ENCODE data around the gene TSTD1. TPM values are rescaled to one million over a fixed set of nuclear protein-coding genes. Genes with fewer than 3 reads are reported as not detected.
A peak's percentile ranks its signal among the peaks of the same experiment; 100 is the strongest.

TSTD1 gene
- total RNA-seq, 1 donor from 2014 or later = 70.2 TPM

DNA sequence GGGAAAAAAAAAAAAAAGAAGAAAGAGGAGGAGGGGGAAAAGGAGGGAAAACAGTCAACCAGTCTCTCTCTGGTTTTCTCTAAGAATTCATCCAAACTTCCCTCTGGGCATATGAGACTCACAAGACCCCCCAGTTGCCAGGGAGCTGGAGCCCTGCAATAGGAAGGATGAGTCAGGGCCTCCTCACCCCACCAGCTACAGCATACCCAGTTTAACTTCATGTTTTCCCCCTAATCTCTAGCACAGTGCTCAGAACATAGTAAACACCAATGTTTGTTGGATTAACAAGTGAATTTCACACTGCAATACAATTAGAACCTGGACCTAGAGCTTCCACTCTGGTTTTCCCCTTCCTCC, 25.7 kb downstream of the TSTD1 start:
- ATAC-seq (ENCODE audit: low read depth) = peak; percentile 40
- POLR2A ChIA-PET = interaction anchor here (0.6 to 3.8 kb wide), 16 partner anchors 8 to 293 kb away, joined by 3 to 54 read pairs (median 4); partner anchors contain the start of genes ARHGAP30, DEDD, NIT1 and PFDN2
- TF ChIP-seq, protein P1, sequence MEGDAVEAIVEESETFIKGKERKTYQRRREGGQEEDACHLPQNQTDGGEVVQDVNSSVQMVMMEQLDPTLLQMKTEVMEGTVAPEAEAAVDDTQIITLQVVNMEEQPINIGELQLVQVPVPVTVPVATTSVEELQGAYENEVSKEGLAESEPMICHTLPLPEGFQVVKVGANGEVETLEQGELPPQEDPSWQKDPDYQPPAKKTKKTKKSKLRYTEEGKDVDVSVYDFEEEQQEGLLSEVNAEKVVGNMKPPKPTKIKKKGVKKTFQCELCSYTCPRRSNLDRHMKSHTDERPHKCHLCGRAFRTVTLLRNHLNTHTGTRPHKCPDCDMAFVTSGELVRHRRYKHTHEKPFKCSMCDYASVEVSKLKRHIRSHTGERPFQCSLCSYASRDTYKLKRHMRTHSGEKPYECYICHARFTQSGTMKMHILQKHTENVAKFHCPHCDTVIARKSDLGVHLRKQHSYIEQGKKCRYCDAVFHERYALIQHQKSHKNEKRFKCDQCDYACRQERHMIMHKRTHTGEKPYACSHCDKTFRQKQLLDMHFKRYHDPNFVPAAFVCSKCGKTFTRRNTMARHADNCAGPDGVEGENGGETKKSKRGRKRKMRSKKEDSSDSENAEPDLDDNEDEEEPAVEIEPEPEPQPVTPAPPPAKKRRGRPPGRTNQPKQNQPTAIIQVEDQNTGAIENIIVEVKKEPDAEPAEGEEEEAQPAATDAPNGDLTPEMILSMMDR (IDR thresholded peaks at IDR 0.05) = no peak

DNA sequence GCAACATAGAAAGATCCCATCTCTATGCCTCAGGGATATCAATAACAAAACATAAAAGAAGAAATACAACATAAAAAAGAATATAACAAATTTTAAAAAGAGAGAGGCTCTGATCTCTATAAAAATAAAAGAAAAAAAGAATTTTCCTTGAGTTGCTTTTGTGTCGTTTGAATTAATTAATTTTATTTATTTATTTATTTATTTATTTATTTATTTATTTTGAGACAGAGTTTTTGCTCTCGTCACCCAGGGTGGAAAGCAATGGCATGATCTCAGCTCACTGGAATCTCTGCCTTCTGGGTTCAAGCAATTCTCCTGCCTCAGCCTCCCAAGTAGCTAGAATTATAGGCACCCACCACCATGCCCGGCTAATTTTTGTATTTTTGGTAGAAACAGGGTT, 26.3 kb downstream of the TSTD1 start:
- DNase-seq = no peak
- Mint-ChIP-seq H3K4me3 (no peak overlapping the region), H3K36me3 (ENCODE audit: low read depth) (no peaks in the 10 kb centered on the region), H3K4me1 (peaks cover 18% of the 10 kb centered on the region), H3K27me3 (no peaks in the 10 kb centered on the region), H3K27ac (no peak overlapping the region), H3K9me3 (no peaks in the 10 kb centered on the region)
- POLR2A ChIA-PET = interaction anchor here (0.6 to 3.8 kb wide), 4 partner anchors 9 to 135 kb away, joined by 3 to 54 read pairs (median 18); partner anchors contain the start of genes F11R, TSTD1 and USF1
- CTCF ChIA-PET = interaction anchor here (2.5 kb wide), 1 partner anchor 15 kb away, joined by 21 read pairs; no protein-coding TSS in a partner anchor
- no peak for ATAC-seq (ENCODE audit: low read depth)
- intact Hi-C loops (cut with micrococcal nuclease) = loop anchor here (5.0 kb wide), 1 partner anchor 85 kb away; the partner anchor contains the start of gene KLHDC9
- TF ChIP-seq, protein P1 (IDR thresholded peaks at IDR 0.05) = no peak

More for the DNA sequence above, 25.7 kb downstream of the TSTD1 start:
- no peaks in the 10 kb centered on the region for H3K36me3 Mint-ChIP-seq (ENCODE audit: low read depth)
- no peaks in the 10 kb centered on the region for H3K9me3 Mint-ChIP-seq
- intact Hi-C loops (cut with micrococcal nuclease) = loop anchor here (1.0 to 5.0 kb wide), 4 partner anchors 8 to 84 kb away; partner anchors contain the start of genes F11R and KLHDC9
- CTCF ChIA-PET = interaction anchor here (0.9 to 2.5 kb wide), 6 partner anchors 13 to 176 kb away, joined by 3 to 21 read pairs (median 4); no protein-coding TSS in a partner anchor
- peaks cover 19% of the 10 kb centered on the region for H3K4me1 Mint-ChIP-seq
- peak overlapping the region; percentile 98 for H3K27ac Mint-ChIP-seq
- H3K27me3 Mint-ChIP-seq = no peaks in the 10 kb centered on the region
- peak overlapping the region; percentile 87 for H3K4me3 Mint-ChIP-seq
- DNase-seq = no peak

DNA sequence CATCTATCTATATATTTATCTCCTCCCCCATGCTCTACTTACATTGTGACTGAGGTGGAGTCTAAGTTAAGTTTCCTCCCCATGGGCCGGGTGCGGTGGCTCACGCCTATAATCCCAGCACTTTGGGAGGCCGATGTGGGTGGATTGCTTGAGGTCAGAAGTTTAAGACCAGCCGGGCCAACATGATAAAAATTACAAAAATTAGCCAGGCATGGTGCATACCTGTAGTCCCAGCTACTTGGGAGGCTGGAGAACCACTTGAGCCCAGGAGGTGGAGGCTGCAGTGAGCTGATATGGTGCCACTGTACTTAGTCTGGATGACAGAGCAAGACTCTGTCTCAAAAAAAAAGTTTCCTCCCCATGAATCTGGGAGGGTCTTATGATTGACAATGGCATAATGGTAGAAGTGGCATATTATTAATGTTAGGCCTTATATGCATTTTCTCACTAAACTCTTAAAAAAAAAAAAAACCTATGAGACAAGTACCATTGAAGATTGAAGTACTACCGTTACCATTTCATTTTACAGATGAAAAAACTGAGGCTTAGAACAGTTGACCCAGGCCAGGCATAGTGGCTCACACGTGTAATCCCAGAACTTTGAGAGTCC, 29.1 kb downstream of the TSTD1 start:
- no peaks in the 10 kb centered on the region for H3K27me3 Mint-ChIP-seq
- ChIA-PET POLR2A (interaction anchor here (0.7 kb wide), 1 partner anchor 37 kb away, joined by 3 read pairs; no protein-coding TSS in a partner anchor), CTCF (interaction anchor here (0.7 to 1.6 kb wide), 2 partner anchors 13 to 30 kb away, joined by 3 to 6 read pairs; no protein-coding TSS in a partner anchor)
- peaks cover 18% of the 10 kb centered on the region for H3K4me1 Mint-ChIP-seq
- no peaks in the 10 kb centered on the region for H3K36me3 Mint-ChIP-seq (ENCODE audit: low read depth)
- TF ChIP-seq, protein P1 (IDR thresholded peaks at IDR 0.05) = no peak
- H3K27ac Mint-ChIP-seq = no peak overlapping the region
- DNase-seq (no peak), ATAC-seq (ENCODE audit: low read depth) (no peak)
- no peak overlapping the region for H3K4me3 Mint-ChIP-seq
- H3K9me3 Mint-ChIP-seq = no peaks in the 10 kb centered on the region
- intact Hi-C loops (cut with micrococcal nuclease) = loop anchor here (5.0 kb wide), 1 partner anchor 88 kb away; the partner anchor contains the start of gene KLHDC9

DNA sequence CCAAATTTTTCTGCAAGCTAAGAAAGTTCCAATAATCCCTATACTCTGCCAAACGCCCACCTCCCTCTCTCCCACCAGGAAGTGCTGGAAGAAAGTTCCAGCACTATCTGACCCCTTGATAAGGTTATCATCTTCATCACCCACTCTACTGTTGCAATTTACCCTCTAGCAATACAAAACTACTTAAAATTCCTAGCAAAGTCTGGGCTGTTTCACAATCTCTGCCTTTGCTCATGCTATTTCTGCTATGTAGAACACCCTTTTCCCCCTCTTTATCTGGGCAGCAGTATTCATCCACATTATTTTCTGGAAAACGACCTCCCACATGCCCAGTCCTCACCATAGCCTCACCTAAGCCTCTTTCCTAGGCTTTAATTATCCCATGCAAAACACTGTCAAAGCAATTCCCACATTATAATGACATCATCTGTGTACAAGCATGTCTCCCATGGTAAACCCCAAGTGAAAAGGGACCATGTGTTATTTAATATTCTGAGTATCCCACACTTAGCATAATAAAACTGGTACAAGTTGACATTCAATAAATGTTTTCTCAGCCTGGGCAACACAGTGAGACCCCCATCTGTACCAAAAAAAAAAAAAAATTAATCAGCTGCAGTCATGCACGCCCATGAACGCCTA, 29.8 kb downstream of the TSTD1 start:
- peaks cover 14% of the 10 kb centered on the region for H3K4me1 Mint-ChIP-seq
- intact Hi-C loops (cut with micrococcal nuclease) = no loop called here
- H3K9me3 Mint-ChIP-seq = no peaks in the 10 kb centered on the region
- TF ChIP-seq, protein P1 (IDR thresholded peaks at IDR 0.05) = no peak
- H3K4me3 Mint-ChIP-seq = no peak overlapping the region
- no peak overlapping the region for H3K27ac Mint-ChIP-seq
- no peak for ATAC-seq (ENCODE audit: low read depth)
- POLR2A ChIA-PET = no interaction called here
- H3K27me3 Mint-ChIP-seq = no peaks in the 10 kb centered on the region
- no peak for DNase-seq
- CTCF ChIA-PET = interaction anchor here (0.7 kb wide), 1 partner anchor 30 kb away, joined by 3 read pairs; no protein-coding TSS in a partner anchor
- no peaks in the 10 kb centered on the region for H3K36me3 Mint-ChIP-seq (ENCODE audit: low read depth)

DNA sequence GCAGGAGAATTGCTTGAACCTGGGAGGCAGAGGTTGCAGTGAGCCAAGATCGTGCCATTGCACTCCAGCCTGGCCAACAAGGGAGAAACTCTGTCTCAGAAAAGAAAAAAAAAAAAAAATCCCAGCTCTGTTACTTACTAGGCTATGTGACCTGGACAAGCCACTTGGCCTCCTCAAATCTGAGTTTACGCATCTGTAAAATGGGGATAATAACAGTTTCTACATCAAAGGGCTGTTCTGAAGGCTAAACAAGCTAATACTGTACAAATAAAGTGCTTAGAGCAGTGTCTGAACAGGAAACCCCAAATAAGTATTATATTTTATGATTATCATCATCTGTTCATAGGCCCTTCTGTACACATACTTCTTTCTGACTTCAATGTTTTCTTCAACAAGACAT, 31.4 kb downstream of the TSTD1 start:
- Mint-ChIP-seq H3K4me3 (no peak overlapping the region), H3K4me1 (peaks cover 2% of the 10 kb centered on the region), H3K9me3 (no peaks in the 10 kb centered on the region), H3K27ac (no peak overlapping the region), H3K27me3 (no peaks in the 10 kb centered on the region), H3K36me3 (ENCODE audit: low read depth) (no peaks in the 10 kb centered on the region)
- ATAC-seq (ENCODE audit: low read depth) (no peak), DNase-seq (no peak)
- ChIA-PET POLR2A (no interaction called here), CTCF (no interaction called here)
- TF ChIP-seq, protein P1 (IDR thresholded peaks at IDR 0.05) = no peak
- intact Hi-C loops (cut with micrococcal nuclease) = no loop called here

All from activated B cell treated with CpG ODN at 0.5 μM for 24 hours (primary cell).